Stimulated activated CD4-positive, alpha-beta T cell treated with anti-CD3 and anti-CD28 coated beads, TNF-alpha, amount 100 ng/mL, for 48 hours (primary cell): ENCODE measurements around the gene SNX19.

Experiments used
- DNase-seq, 3 donors: peaks; one replicate each; pipeline ENCODE4 v3.0.0-alpha.2; 2020; ENCODE audit warnings: low read depth in 3 of 3

Gene SNX19

DNA sequence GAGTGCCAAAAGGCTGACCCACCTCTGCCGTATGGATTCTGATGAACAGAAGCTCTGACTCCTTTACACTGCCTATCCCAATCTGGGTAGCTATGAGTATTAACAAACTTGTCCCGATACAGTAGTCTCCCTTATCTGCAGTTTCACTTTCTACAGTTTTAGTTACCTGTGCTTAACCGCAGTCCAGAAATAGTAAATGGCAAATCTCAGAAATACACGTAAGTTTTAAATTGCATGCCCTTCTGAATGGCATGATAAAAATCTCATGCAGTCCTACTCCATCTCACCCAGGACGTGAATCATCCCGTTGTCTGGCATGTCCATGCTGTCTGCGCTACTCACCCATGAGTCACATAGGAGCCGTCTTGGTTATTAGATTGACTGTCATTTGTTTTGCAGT, 68.8 kb downstream of the SNX19 start:
- no peak for DNase-seq

GRCh38 chr11:130846606-130847005, 69.7 kb downstream of the SNX19 start:
- no peak for DNase-seq

GRCh38 chr11:130842001-130842400, 74.3 kb downstream of the SNX19 start:
- no peak for DNase-seq

DNA sequence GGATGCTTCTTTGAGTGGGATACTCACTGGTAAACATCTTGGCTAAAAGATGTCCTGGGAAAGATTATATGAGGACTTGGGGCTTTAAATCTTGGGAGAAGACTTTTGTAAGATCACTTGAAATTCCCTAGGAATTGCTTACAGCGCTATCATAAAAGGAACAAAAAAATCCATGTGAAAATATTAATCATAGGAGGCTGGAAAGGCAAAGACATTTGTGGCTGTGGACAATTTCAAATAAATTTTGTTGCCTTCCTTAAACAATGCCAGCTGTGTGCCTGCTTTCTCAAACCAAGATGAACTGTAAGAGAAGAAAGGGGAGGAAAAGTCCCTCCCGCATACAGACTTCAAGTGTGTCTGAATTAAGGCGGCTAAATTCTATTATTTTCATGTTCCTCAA, 75.6 kb downstream of the SNX19 start:
- DNase-seq: no peak

- no peak for DNase-seq
Measured at GRCh38 chr11:130839981-130840666, 76.2 kb downstream of the SNX19 start.

GRCh38 chr11:130837194-130837593, 79.1 kb downstream of the SNX19 start:
- DNase-seq: no peak

GRCh38 chr11:130834886-130835285, 81.4 kb downstream of the SNX19 start:
- DNase-seq: no peak

- DNase-seq: no peak
Measured at GRCh38 chr11:130832566-130833425, 83.5 kb downstream of the SNX19 start.

GRCh38 chr11:130831976-130832375, 84.3 kb downstream of the SNX19 start:
- no peak for DNase-seq

- DNase-seq: no peak
Measured at GRCh38 chr11:130831506-130831905, 84.8 kb downstream of the SNX19 start.

- DNase-seq: no peak
Measured at GRCh38 chr11:130830566-130830965, 85.7 kb downstream of the SNX19 start.

DNA sequence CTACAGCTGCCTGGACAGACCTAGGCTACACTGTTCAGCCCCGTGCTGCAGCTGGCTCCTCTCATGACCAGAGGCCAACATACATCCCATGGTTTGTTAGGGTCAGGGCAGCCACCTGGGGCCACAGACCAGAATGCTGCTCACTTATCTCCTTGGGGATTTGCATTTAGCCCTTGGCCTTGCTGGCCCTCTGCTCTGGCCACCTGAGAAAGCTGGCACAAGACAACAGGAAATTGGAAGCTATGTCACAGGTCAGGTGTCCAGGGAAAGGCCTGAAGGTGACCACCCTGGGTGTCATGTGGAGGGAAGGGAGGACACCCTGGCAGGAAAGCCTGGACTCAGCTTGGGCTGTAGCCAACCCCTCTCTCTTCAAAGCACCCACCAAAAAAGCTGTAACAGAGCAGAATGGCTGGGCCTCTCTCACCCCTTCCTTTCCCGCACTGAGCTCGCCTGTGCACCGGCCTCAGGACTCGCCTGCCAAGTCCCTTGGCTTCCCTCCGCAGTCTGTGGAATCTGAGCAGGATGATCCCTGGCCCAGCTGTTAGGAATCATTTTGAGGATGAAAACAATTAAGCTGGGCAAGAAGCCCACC, 86.3 kb downstream of the SNX19 start:
- DNase-seq: no peak

- no peak for DNase-seq
Measured at GRCh38 chr11:130828741-130829140, 87.5 kb downstream of the SNX19 start.

- DNase-seq: peak in 1 of 3 donors; percentile 1
Measured at GRCh38 chr11:130827451-130828377, 88.6 kb downstream of the SNX19 start.

- DNase-seq: no peak
Measured at GRCh38 chr11:130826572-130826971, 89.7 kb downstream of the SNX19 start.

DNA sequence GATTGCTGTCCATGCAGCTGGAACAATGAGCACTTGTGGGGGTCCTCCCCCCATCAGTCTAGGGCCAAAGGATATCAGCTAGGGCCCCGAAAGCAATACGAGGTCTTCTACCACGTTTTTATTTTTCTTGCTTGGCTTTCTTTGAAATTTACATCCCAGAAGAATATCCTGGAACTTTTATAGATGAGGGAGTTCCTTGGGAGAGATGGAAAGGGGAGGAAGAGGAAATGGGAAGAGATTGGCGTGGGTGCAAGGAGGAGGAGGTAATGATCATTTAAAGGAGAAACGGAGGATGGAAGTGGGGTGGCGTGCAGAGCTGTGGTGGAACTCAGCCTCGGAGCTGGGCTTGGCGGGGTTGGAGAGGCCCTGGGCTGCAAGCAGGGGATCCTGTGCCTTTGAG, 90.3 kb downstream of the SNX19 start:
- no peak for DNase-seq

DNA sequence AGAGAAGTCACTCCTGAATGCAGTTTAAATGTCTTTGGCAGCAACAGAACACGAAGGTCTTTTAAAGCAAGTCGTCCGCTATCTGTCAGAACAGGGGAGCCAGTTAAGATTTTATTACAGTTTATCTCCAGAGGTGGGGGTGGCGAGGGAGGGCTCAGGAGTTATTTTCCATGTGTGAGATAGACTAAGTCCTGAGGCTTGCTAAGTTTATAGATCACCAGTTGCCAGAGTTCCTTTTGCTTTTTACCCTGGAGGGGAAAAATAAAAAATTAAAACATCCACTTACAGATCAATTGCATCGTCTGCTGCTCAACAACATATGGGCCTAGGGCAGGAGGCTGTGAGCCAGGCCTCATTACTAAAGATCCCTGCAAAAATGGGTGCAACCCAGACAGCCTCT, 90.7 kb downstream of the SNX19 start:
- no peak for DNase-seq
